ENCODE data around the gene CCDC86.

CCDC86 gene

DNA sequence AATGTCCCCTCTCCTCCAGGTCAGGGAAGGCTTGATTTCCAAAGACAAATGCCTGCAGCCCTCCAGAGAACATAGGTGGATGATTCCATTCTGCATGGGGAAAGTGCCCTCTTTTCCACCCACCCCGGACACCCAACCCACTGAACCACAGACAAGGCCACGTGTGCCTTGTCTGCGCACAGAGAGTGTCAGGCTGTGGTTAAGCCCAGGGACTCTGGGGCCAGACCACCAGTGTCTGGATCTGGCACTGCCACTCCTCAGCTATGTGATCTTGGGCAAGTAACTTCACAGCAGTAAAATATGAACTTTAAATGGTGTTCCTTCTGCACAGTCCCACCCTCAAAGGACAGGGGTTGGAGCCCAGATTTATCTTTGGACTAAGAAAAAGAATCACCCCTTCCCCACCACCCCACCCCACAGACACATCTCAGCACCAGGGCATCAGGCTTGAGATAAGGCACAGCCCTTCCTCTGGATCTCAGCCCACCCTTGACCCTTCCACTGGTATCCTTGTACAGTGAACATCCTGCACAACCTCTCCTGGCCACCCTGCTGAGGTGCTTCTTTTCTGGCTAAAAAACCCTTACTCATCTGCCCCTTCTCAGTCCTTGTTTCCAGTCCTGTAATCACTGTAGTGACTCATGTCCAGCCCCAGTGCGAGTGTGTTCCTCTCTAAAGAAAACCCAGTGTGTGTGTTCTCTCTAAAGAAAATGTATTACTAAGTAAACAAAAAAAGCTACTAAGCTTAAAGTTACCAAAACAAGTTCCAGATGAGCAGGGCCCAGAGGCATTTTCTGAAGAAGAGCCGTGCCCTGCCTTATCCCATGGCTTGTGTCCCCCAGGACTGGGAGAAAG is 15.7 kb downstream of the CCDC86 start:
- CTCF ChIA-PET: interaction anchor here (0.9 kb wide), 1 partner anchor 42 kb away, joined by 4 read pairs; no protein-coding TSS in a partner anchor
- no peak for DNase-seq (ENCODE audit: low read depth, low spot score)
- no peak overlapping the region for H3K4me3 ChIP-seq (ENCODE audit: low read depth, low read length)
- TF ChIP-seq, protein P1, sequence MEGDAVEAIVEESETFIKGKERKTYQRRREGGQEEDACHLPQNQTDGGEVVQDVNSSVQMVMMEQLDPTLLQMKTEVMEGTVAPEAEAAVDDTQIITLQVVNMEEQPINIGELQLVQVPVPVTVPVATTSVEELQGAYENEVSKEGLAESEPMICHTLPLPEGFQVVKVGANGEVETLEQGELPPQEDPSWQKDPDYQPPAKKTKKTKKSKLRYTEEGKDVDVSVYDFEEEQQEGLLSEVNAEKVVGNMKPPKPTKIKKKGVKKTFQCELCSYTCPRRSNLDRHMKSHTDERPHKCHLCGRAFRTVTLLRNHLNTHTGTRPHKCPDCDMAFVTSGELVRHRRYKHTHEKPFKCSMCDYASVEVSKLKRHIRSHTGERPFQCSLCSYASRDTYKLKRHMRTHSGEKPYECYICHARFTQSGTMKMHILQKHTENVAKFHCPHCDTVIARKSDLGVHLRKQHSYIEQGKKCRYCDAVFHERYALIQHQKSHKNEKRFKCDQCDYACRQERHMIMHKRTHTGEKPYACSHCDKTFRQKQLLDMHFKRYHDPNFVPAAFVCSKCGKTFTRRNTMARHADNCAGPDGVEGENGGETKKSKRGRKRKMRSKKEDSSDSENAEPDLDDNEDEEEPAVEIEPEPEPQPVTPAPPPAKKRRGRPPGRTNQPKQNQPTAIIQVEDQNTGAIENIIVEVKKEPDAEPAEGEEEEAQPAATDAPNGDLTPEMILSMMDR (IDR thresholded peaks at IDR 0.05; ENCODE audit: insufficient read depth, low read length, missing control alignments): no peak
- POLR2A ChIA-PET: no interaction called here

DNA sequence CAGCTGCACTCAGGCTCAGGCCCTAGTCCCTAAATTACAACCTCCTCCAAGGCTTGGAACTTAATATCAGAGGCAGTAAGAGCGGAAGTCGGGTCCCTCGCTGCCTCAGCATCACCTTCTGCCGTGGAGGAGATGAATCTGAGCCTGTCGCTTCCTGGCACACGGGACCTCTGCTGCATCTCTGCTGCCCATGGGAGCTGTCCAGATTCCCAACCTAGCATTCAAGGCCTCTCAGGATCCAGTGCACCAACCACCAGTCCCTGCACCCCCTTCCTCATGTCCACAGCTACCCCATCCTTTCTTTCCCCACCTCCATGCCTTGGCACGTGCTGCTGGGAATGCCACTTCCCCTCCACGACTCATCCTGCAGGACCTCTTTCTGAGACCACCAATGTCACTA is 16.3 kb downstream of the CCDC86 start:
- no peak overlapping the region for H3K4me3 ChIP-seq (ENCODE audit: low read depth, low read length)
- TF ChIP-seq, protein P1 (IDR thresholded peaks at IDR 0.05; ENCODE audit: insufficient read depth, low read length, missing control alignments): no peak
- DNase-seq (ENCODE audit: low read depth, low spot score): no peak
- CTCF ChIA-PET: interaction anchor here (0.9 kb wide), 1 partner anchor 42 kb away, joined by 4 read pairs; no protein-coding TSS in a partner anchor
- POLR2A ChIA-PET: no interaction called here

DNA sequence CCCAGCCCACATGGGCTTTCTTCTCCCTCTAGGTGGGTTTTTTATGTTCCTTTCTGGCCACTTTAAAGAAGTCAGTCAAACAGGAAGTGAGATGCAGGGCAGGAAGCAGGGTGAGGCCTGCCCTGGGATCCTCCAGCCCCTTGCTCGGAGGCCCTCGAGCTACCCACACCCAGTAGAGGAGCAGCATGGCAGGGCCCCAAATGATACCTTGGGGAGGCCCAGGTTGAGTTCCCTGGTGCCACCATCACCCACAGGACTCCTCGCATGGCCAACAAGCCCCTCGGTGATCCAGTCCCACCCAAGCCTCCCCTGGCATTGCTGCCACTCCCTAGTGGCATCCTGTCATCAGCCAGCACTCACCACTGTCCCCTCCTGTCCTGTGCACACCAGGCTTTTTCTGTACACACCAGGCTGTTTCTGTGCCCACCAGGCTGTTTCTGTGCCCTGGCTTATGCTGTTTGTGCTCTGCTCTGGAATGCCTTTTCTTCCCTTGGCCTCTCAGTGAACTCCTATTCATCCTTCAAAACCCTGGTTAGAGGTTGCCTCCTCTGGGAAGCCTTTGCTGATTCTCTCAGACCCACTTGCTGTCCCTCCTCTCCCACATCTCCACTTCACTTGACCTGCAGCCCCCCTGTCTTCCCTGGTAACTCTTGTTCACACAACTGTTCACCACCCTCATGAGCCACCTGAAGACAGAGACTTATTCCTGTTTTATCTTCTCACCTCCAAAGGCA is 17.0 kb downstream of the CCDC86 start:
- TF ChIP-seq, protein P1 (IDR thresholded peaks at IDR 0.05; ENCODE audit: insufficient read depth, low read length, missing control alignments): no peak
- no peak for DNase-seq (ENCODE audit: low read depth, low spot score)
- ChIA-PET POLR2A (no interaction called here), CTCF (interaction anchor here (0.9 kb wide), 1 partner anchor 41 kb away, joined by 4 read pairs; no protein-coding TSS in a partner anchor)
- H3K4me3 ChIP-seq (ENCODE audit: low read depth, low read length): no peak overlapping the region

DNA sequence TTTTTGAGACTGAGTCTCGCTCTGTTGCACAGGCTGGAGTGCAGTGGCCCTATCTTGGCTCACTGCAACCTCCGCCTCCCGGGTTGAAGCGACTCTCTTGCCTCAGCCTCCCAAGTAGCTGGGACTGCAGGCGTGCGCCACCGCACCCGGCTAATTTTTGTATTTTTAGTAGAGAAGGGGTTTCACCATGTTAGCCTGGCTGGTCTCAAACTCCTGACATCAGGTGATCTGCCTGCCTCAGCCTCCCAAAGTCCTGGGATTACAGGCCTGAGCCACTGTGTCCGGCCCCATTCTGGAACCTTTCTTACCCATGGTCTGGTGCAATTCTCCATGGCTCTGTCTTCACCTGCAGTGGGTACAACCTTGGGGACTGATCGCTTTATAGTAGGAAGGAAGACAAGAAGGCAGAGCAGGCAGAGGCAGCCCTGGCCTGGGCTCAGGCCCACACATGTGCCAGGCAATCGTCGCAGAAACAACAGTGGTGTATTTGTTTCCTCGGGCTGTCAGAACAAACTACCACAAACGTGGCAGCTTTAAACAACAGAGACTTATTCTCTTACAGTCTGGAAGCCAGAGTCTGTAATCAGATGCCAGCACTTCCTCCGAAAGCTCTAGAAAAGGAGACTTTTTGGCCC is 17.8 kb downstream of the CCDC86 start:
- CTCF ChIA-PET: interaction anchor here (1.9 to 2.1 kb wide), 2 partner anchors 12 to 40 kb away, joined by 6 to 10 read pairs; no protein-coding TSS in a partner anchor
- POLR2A ChIA-PET: no interaction called here

DNA sequence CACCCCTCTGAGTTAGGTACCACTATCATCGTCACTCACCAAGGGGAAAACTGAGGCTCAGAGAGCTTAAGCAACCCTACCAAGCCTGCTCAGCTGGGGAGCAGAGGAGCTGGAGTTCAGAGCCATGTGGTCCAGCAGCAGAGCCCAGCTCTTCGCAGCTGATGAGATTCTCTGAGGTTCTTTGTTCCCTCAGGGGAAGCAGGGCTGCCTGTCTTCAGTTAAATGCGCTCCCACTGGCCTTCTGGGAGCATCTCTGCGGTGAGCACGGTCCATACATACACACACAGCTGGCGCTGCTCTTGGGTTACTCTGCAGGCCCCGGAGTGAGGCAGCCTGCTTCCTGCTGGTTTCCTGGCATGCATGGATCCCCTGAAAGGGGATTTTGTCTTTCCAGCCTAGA is 19.0 kb downstream of the CCDC86 start:
- CTCF ChIA-PET: interaction anchor here (1.1 to 2.1 kb wide), 3 partner anchors 10 to 38 kb away, joined by 3 to 10 read pairs (median 6); no protein-coding TSS in a partner anchor
- no peak overlapping the region for H3K4me3 ChIP-seq (ENCODE audit: low read depth, low read length)
- DNase-seq (ENCODE audit: low read depth, low spot score): no peak
- TF ChIP-seq, protein P1 (IDR thresholded peaks at IDR 0.05; ENCODE audit: insufficient read depth, low read length, missing control alignments): no peak
- POLR2A ChIA-PET: interaction anchor here (0.7 kb wide), 2 partner anchors 11 to 27 kb away, joined by 3 to 5 read pairs; no protein-coding TSS in a partner anchor

More for the DNA sequence above, 17.8 kb downstream of the CCDC86 start:
- DNase-seq (ENCODE audit: low read depth, low spot score): no peak
- H3K4me3 ChIP-seq (ENCODE audit: low read depth, low read length): no peak overlapping the region
- TF ChIP-seq, protein P1 (IDR thresholded peaks at IDR 0.05; ENCODE audit: insufficient read depth, low read length, missing control alignments): no peak

All from AG04449 (cell line).